ENCODE data around the gene GPN3.

Gene GPN3

GRCh38 chr12:110458756-110459155 is 9.3 kb downstream of the GPN3 start:
- TF ChIP-seq CTCF (IDR thresholded peaks at IDR 0.05), result no peak

GRCh38 chr12:110453569-110454296 is 14.3 kb downstream of the GPN3 start:
- TF ChIP-seq CTCF (IDR thresholded peaks at IDR 0.05), result no peak

DNA sequence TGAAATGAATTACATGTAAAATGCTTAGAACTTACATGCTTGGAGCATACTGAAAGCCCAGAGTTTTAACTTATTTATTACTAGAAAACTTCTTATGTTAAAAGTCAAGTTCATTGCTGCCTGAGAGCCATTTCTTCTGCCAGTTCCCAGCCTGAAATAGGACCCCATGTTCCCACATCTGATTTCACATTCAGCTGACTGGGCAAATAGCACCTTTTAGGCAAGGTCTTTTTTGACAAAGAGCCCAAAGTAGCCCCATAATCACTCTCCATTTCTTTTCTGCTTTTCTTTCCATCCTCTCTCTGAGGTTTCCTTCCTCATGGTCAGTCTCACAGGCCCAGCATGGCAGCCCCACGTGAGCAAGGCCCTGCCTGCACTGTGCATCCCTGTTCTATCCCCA is 16.8 kb downstream of the GPN3 start:
- TF ChIP-seq CTCF (IDR thresholded peaks at IDR 0.05), result no peak

DNA sequence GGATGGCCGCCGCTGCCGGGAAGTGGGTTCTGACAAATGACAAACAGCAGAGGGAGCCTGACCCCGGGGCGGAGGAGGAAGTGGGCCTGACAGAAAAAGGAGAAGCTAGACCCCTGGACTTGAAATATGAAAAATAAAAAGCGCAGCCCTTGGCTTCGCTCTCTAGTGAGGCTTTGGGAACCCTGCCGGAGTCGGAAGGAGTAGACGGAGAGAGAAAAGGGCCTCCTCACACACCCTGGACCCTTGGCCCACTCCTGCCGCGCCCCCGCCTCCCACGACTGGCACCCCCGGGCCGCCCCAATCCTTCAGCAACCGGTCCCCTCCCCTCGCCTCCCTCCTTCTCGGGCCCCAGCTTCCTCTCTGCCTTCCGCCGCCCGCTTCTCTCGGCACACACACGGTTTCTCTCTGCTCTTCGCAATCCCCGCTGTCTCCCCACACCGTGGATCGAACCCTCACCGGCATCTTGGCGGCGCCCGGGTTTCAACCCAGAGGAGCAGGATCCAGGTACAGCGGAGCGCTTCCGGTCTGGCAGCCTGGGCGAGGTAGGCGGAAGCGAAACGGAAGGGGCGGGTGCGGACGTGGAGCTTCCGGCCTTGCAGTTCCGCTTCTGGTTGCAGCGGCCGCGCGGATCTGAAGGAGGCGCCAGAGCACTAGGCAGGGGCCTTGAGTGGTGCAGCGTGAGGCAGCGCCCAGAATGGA is 18.1 kb downstream of the GPN3 start, which contains the start of gene ARPC3:
Gene ARPC3, minus strand, starts transcription at position 539 of the 699 bp plus-strand sequence. Its CDS starts 77 bp downstream, at position 462.
- TF ChIP-seq CTCF (IDR thresholded peaks at IDR 0.05), result peak; percentile 86

GRCh38 chr12:110444455-110444854 is 23.6 kb downstream of the GPN3 start:
- no peak for TF ChIP-seq CTCF (IDR thresholded peaks at IDR 0.05)

GRCh38 chr12:110436231-110436630 is 31.8 kb downstream of the GPN3 start:
- no peak for TF ChIP-seq CTCF (IDR thresholded peaks at IDR 0.05)

DNA sequence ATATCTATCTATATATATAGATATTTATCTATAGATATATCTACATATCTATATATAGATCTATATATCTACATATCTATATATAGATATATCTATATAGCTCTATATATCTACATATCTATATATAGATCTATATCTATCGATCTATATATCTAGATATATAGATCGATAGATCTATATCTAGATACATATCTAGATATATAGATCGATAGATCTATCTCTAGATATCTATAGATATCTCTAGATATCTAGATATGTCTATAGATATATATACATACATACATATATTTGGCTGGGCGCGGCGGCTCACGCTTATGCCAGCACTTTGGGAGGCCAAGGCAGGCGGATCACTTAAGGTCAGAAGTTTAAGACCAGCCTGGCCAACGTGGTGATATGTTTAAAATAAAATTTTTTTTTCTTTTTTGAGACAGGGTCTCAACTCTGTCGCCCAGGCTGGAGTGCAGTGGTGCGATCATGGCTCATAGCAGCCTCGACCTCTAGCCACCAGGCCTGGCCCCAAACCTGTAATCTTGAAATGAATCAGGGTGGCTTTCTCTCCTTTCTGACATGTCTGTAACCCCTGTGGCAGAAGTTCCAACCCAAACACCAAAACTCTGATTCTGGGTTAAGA is 36.0 kb downstream of the GPN3 start:
- no peak for TF ChIP-seq CTCF (IDR thresholded peaks at IDR 0.05)

Measured in LNCAP (cell line).